ENCODE measurements around the gene MEA1.

The MEA1 gene

DNA sequence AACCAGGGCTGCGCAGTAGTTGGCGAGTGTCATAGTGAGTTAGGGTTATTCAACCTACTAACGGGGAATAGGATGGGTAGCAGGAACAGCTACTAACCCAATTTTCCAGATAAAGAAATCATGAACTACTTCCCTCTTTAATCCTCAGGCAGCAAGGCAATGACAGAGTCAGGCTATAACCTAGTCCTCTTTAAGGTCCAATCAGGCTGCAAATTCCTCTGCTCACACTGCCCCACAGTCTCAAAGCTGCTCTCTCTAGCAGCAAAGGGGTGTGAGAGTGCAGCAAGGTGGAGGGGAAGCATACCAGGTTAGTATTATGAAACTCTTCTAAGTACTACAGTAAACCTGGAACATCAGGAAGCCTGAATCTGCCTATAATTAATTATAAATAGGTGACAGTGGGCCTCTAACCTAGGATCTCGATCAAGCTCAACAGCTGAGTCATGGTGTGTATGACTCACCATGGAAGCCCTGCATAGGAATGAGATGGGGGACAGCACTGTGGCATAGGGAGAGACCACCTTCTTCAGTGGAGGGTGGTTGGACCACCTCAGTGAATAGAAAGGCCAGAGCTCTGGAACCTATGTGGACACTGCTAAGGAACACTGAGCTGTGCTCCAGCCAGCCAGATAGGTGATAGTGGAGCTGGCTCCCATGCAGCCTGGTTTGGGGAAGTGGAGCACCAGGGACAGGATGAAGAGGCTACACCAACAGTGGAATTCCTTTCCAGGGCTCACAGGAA lies 42.7 kb downstream of the MEA1 start:
- DNase-seq (ENCODE audit: low read depth), result no peak

DNA sequence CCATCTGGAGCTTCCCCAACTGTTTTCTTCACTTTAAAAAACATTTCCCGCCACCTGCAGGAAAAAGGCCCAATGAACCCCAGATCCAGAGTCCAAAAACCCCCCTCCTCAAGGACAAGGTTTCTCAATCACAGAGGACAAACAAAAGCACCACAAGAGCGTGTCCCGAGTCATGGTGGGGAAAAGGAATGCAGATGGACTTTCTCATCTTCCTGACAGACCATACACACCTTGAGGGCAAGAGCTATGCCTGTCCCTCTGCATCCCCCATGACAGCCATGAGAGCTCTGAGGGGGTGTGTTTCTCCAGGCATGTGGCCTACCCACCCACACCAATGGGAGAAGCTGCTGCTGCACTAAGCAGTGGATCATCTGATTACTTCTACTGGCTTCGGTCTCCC lies 43.8 kb downstream of the MEA1 start:
- DNase-seq (ENCODE audit: low read depth), result no peak

DNA sequence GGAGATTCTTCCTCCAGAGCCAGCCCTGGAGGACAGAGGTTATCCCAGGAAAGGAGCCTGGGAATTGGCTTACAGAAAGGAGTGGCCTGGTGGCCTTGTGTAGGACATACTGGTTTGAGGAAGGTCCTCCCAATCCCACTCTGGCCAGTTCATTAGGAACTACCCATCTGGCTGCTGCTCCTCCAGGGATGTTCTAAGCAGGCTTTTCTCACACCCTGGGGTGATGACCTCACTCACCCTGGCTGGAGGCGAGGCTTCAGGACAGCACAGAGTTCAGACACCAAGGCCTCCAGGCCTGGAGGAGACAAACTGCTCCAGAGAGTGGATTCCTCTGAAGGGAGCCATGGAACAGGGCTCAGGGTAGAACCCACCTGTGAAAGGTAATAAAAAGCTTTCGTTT lies 44.3 kb downstream of the MEA1 start:
- no peak for DNase-seq (ENCODE audit: low read depth)

DNA sequence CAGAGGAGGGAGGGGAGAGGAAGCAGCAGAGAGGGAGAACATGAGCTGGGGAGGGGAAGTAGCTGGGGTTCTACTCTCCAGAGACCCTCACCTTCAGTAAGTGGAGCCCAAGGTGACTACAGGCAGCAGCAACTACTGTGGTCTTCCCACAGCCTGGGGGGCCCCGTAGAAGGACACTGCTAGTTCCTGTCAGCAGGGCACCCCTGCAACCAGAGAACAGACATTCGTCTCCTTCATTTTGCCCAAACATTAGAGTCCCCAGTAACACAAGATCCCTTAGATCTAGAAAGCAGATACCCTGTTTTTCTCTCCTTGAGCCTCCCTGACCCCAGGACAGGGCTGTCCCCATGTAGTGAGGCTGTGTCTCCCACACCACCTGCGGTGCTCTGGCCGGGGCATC lies 45.0 kb downstream of the MEA1 start:
- no peak for DNase-seq (ENCODE audit: low read depth)

DNA sequence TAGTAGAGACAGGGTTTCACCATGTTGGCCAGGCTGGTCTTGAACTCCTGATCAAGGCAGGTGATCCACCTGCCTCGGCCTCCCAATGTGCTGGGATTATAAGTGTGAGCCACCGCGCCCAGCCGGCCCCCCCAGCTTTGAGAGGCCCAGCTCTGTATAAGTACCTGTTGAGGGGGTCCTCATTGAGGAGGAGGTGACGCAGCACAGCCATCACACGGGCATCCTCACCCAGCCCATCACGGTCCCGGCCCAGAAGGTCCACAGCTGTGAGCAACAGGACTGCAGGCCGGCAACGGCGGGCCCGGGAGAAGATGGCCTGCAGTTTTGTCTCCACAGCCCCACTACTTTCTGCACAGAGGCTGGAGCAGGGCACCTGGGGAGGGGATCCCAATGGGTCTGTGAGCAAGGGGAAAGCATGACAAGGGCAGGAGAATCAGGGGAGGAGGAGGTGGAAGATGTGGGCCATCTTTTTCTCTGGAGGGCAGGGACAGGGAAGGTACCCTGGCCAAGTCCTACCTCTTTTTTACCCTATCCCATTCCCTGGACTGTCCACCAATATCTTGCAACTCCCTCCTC lies 45.5 kb downstream of the MEA1 start:
- DNase-seq (ENCODE audit: low read depth), result no peak

DNA sequence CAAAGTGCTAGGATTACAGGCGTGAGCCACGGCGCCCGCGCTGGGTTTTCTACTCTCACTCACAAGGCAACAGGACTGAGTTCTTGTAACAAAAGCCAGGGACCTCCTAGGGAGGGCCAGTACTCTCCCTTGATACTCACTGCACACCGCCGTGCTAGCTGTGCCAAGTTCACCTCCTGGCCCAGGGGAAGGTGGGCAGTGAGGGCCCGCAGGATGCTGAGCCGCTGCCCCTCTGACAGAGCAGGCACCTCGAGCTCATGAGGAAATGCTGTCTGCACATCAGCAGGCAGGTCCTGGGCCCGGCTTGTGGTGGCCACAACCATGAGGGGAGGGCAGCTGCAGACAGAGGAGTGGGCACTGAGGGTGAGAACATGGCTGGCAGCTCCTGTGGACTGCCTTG lies 46.5 kb downstream of the MEA1 start:
- no peak for DNase-seq (ENCODE audit: low read depth)

DNA sequence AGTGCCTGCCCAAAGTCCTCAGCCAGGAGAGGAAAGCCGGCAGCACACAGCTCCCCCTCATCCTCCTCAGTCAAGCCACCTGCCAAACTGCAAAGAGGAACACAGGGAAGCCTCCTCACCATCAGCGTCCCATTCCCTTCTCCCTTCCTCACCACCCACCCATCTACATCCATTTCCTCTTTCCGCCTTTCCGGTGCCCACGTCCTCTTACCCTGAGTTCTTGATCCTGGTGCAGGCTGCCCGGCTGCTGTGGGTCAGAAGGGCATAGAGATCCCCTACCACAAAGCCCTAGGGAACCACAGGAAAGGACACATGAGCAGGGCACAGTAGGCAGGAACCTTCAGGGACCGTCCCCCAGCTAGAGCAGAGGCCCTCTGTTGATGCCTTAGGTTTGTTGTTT lies 47.2 kb downstream of the MEA1 start:
- no peak for DNase-seq (ENCODE audit: low read depth)

DNA sequence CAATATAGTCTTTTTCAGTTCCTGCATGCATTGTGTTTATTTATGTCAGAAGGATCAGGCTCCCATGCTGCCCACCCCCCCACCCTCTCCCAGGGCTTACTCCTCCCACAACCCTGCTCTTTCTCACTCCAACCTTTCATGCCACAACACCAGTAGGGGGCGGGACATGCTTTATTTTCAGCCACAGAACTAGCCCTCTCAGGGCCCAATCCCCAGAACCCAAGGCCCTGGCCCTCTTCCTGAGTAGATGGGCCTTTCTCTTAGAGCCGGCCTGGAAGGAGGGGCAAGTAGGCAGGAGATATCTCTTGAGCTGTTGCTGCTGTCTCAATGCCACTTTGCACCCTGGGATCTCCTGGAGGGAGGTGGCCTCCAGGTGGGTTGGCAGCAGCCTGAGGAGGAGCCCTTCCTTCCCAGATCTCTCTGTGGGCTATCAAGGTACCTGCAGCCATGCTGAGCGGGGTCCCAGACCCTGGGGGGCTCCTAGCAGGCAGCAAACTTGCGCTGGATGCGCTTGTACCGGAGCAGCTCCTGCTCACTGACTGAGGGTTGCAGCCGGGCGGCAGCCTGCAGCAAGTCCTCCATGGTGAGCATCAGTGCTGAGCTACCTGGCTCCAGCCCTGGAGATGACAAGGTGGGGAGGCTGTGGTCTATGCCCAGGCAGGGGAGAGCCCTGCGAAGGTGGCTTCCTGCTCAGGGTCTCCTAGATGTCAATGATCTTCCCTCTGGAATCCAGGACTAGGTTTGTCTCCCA lies 49.7 kb downstream of the MEA1 start:
- DNase-seq (ENCODE audit: low read depth), result no peak

DNA sequence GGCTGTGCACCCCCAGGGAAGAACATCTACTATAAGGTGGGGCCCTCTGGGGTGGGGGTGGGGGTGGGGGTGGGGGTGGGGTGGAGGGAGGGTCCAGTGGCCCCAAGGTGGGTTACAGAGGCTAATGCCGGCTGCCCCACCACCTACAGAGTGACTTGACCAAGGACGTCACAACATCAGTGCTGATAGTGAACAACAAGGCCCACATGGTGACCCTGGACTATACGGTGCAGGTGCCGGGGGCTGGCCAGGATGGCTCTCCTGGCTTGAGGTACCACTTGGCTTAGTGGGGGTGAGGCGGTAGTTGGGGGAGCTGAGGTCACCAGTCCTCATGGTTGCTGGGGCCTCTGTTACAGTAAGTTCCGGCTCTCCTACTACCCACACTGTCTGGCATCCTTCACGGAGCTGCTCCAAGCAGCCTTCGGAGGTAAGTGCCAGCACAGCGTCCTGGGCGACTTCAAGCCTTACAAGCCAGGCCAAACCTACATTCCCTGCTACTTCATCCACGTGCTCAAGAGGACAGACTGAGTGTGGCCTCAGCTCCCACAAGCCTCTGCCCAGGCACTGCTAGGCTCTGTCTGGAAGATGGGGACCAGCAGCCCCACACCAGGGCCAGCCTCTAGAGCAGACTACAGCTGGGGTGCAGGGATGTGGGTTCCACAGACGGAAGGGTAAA lies 50.4 kb downstream of the MEA1 start:
- no peak for DNase-seq (ENCODE audit: low read depth)

DNA sequence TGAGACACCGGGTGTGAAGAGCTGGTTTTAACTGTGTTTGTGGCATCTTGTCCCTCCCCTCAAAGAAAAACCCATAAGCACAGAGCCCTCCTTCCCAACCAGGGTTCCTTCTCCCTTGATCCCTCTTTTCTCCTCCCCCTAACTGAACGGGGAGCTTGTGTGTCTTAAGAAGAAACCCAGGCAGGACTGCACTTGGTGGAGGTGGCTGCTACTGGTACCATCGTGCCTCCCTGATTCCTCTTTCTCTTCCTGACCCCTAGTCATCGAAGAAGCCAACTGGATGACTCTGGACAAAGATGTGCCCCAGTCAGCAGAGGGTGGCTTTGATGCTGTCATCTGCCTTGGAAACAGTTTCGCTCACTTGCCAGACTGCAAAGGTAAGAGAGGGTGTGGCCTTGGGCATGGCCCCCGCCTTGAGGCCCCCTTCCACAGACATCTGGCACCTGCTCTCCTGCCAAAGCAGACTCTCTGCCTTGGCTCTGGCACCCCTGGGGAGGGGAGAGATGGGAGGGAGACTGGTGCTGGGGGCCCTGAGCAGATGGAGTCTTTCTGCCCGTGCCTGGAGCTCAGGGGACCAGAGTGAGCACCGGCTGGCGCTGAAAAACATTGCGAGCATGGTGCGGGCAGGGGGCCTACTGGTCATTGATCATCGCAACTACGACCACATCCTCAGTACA lies 51.1 kb downstream of the MEA1 start:
- DNase-seq (ENCODE audit: low read depth), result no peak

DNA sequence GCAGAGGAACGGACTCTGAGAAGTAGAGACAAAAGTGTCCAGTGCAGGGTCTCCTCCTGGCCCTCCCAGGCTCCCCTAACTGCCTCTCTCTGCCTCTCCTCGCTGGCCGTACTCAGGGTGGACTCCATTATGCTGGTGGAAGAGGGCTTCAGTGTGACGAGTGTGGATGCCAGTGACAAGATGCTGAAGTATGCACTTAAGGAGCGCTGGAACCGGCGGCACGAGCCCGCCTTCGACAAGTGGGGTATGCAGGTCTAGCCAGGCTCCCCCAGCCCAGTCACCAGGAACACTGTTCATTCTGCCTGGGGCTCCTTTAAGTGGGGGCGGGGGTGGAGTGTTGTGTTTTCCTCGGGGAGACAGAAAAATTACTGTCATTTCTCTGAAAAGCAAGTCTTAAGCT lies 51.6 kb downstream of the MEA1 start:
- no peak for DNase-seq (ENCODE audit: low read depth)

Data from CMK (cell line).